Uterus (tissue), 2 donors: ENCODE measurements around the gene FBXL2.
A peak's percentile ranks its signal among the peaks of the same experiment; 100 is the strongest.

ENCODE experiments used
- POLR2A ChIP-seq, 2 donors: fragments of 450-650 bp; IDR thresholded peaks; one replicate each; pipeline ENCODE4 v1.6.1; 2016; ENCODE audit warnings: antibody characterized with exemption in 2 of 2, mild to moderate bottlenecking in 1 of 2, moderate library complexity in 1 of 2
- TF ChIP-seq, protein P1 (sequence below), 4 experiments: fragments of 200-600 bp in 2 of 4; fragments of 450-650 bp in 2 of 4; sonication (generic) in 2 of 4; IDR thresholded peaks; one replicate each; pipeline ENCODE4 v1.5.1; 2016 to 2019; ENCODE audit warnings: antibody characterized with exemption in 4 of 4, mild to moderate bottlenecking in 2 of 4, moderate library complexity in 1 of 4

DNA sequence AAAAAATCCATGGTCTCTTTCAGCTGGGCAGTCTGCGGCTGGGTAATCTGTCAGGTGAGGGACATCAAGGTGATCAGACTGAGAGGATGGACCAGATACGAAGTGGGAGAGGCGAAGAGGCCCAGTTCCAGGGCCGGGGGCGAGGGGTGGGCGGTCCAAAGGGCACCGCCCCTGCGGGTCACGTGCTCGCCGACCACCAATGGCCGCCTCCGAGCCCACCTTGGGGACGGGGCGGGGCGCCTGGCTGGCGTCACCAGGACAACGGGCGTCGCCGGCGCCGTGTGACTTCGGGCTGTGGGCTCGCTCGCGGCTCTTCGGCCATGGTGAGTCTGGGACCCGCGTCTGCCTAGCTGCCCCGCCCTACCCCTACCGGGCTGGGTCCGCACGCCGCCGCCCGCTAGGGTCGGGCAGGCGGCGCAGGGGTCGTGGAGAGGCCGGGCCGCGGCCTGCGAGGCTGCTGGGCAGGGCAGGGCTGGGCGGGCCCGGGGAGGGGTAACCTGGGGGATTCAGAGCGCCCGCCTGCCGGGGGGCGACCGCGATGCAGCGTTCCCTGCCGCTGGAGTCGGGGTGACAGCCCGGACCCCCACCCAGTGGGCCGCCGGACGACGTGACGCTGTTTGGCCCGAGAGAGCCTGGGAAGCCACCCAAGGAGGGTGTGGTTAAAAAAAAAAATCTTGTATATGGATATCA lies at the start of gene FBXL2:
- TF ChIP-seq, protein P1, sequence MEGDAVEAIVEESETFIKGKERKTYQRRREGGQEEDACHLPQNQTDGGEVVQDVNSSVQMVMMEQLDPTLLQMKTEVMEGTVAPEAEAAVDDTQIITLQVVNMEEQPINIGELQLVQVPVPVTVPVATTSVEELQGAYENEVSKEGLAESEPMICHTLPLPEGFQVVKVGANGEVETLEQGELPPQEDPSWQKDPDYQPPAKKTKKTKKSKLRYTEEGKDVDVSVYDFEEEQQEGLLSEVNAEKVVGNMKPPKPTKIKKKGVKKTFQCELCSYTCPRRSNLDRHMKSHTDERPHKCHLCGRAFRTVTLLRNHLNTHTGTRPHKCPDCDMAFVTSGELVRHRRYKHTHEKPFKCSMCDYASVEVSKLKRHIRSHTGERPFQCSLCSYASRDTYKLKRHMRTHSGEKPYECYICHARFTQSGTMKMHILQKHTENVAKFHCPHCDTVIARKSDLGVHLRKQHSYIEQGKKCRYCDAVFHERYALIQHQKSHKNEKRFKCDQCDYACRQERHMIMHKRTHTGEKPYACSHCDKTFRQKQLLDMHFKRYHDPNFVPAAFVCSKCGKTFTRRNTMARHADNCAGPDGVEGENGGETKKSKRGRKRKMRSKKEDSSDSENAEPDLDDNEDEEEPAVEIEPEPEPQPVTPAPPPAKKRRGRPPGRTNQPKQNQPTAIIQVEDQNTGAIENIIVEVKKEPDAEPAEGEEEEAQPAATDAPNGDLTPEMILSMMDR (IDR thresholded peaks at IDR 0.05): no peak
- peak in 1 of 2 donors; percentile 41 for TF ChIP-seq POLR2A (IDR thresholded peaks at IDR 0.05)
